Trophoblast cell (in vitro differentiated cells and primary cell): ENCODE measurements around the gene BRK1.
"Not testable (repeated sequence)": the region's sequence is repeated elsewhere in the genome, so short reads cannot be mapped to it uniquely, and the experiment has no call there.

Source experiments
- DNase-seq, 2 donors: peaks; one replicate each; pipeline ENCODE4 v3.0.0-alpha.2; 2016
- H2AFZ ChIP-seq: 2 replicates; pipeline ENCODE4 v1.6.1; 2013; ENCODE audit warnings: low read length, moderate library complexity, mild to moderate bottlenecking; ENCODE audit not compliant: insufficient read depth, poor library complexity
- H2AK5ac ChIP-seq: 2 replicates; pipeline ENCODE4 v1.6.1; 2013; ENCODE audit warnings: mild to moderate bottlenecking, low read length
- H2BK120ac ChIP-seq: 2 replicates; pipeline ENCODE4 v1.6.1; 2013; ENCODE audit warnings: low read length, mild to moderate bottlenecking, moderate library complexity; ENCODE audit not compliant: insufficient read depth, poor library complexity
- H2BK12ac ChIP-seq: 2 replicates; pipeline ENCODE4 v1.6.1; 2013; ENCODE audit warnings: mild to moderate bottlenecking, low read length, moderate library complexity
- H2BK5ac ChIP-seq: 2 replicates; pipeline ENCODE4 v1.6.1; 2013; ENCODE audit warnings: low read length, low read depth, moderate library complexity, mild to moderate bottlenecking; ENCODE audit not compliant: poor library complexity
- H3K14ac ChIP-seq: 2 replicates; pipeline ENCODE4 v1.6.1; 2013; ENCODE audit warnings: mild to moderate bottlenecking, low read length
- H3K18ac ChIP-seq: 2 replicates; pipeline ENCODE4 v1.6.1; 2013; ENCODE audit warnings: mild to moderate bottlenecking, low read length
- H3K23ac ChIP-seq: 2 replicates; pipeline ENCODE4 v1.6.1; 2013; ENCODE audit warnings: low read length
- H3K27ac ChIP-seq: 2 replicates; pipeline ENCODE4 v1.5.1; 2013; ENCODE audit warnings: low read depth, mild to moderate bottlenecking, inconsistent platforms, low read length, moderate library complexity
- H3K27me3 ChIP-seq: 2 replicates; pipeline ENCODE4 v1.6.1; 2013; ENCODE audit warnings: inconsistent platforms, mild to moderate bottlenecking, low read length, moderate library complexity; ENCODE audit not compliant: insufficient read depth
- H3K36me3 ChIP-seq, 2 experiments: 1 replicate in 1 of 2; 2 replicates in 1 of 2; pipeline ENCODE4 v1.6.1; 2013; ENCODE audit warnings: low read length in 2 of 2, mild to moderate bottlenecking in 2 of 2, moderate library complexity in 1 of 2; ENCODE audit not compliant: insufficient read depth in 2 of 2, control insufficient read depth in 1 of 2
- H3K4ac ChIP-seq: 2 replicates; pipeline ENCODE4 v1.6.1; 2013; ENCODE audit warnings: low read depth, mild to moderate bottlenecking, low read length, moderate library complexity
- H3K4me1 ChIP-seq, 2 experiments: 1 replicate in 1 of 2; 2 replicates in 1 of 2; pipeline ENCODE4 v1.6.1; 2013; ENCODE audit warnings: low read length in 2 of 2, mild to moderate bottlenecking in 2 of 2, moderate library complexity in 1 of 2; ENCODE audit not compliant: insufficient read depth in 2 of 2, control insufficient read depth in 1 of 2
- H3K4me2 ChIP-seq: 2 replicates; pipeline ENCODE4 v1.6.1; 2013; ENCODE audit warnings: inconsistent platforms, mild to moderate bottlenecking, low read length, moderate library complexity
- H3K4me3 ChIP-seq: 2 replicates; pipeline ENCODE4 v1.5.1; 2013; ENCODE audit warnings: mild to moderate bottlenecking, low read depth, low read length, inconsistent platforms
- H3K79me1 ChIP-seq: one replicate; pipeline ENCODE4 v1.6.1; 2013; ENCODE audit warnings: low read length
- H3K79me2 ChIP-seq: 2 replicates; pipeline ENCODE4 v1.6.1; 2013; ENCODE audit warnings: low read length, mild to moderate bottlenecking; ENCODE audit not compliant: control insufficient read depth, insufficient read depth, poor library complexity
- H3K9ac ChIP-seq: 2 replicates; pipeline ENCODE4 v1.6.1; 2013; ENCODE audit warnings: mild to moderate bottlenecking, low read length
- H3K9me3 ChIP-seq: 2 replicates; pipeline ENCODE4 v1.6.1; 2013; ENCODE audit warnings: low read depth, mild to moderate bottlenecking, control low read depth, inconsistent platforms, low read length; ENCODE audit not compliant: insufficient read depth
- H4K12ac ChIP-seq: 2 replicates; pipeline ENCODE4 v1.6.1; 2013; ENCODE audit warnings: low read depth, mild to moderate bottlenecking, low read length, moderate library complexity
- H4K8ac ChIP-seq: 2 replicates; pipeline ENCODE4 v1.6.1; 2013; ENCODE audit warnings: low read depth, mild to moderate bottlenecking, low read length, moderate library complexity
- H4K91ac ChIP-seq: one replicate; pipeline ENCODE4 v1.6.1; 2013; ENCODE audit warnings: low read depth, mild to moderate bottlenecking, low read length, moderate library complexity
- WGBS: extraction: QIAGEN DNeasy Blood & Tissue Kit; methylation state at CpG from one replicate; pipeline ENCODE4 v1.1.7; 2013; ENCODE audit warnings: missing lambda C conversion rate; ENCODE audit not compliant: insufficient read length, insufficient coverage; ENCODE audit errors: extremely low coverage; 5-methylcytosine and 5-hydroxymethylcytosine counted together

BRK1 gene

GRCh38 chr3:10155658-10156057, 40.2 kb downstream of the BRK1 start:
- no peak overlapping the region for H2BK12ac ChIP-seq
- no peak overlapping the region for H4K91ac ChIP-seq
- no peaks in the 10 kb centered on the region for H3K79me1 ChIP-seq
- no peak overlapping the region for H3K4ac ChIP-seq
- H3K23ac ChIP-seq = no peak overlapping the region
- H4K12ac ChIP-seq = no peak overlapping the region
- no peak overlapping the region for H3K18ac ChIP-seq
- H3K79me2 ChIP-seq = no peaks in the 10 kb centered on the region
- H3K9ac ChIP-seq = no peak overlapping the region
- no peak overlapping the region for H2AFZ ChIP-seq
- no peak overlapping the region for H2BK5ac ChIP-seq
- WGBS = no CpG with 5 or more reads among the region's 4 CpGs
- no peak overlapping the region for H3K14ac ChIP-seq
- H4K8ac ChIP-seq = no peak overlapping the region
- DNase-seq = no peak
- H3K9me3 ChIP-seq = no peaks in the 10 kb centered on the region
- peaks cover 2% of the 10 kb centered on the region in 2 experiments for H3K4me1 ChIP-seq
- H3K4me3 ChIP-seq = no peak overlapping the region
- no peak overlapping the region for H2BK120ac ChIP-seq
- no peaks in the 10 kb centered on the region for H3K27me3 ChIP-seq
- H3K36me3 ChIP-seq = peaks cover 10 to 22% of the 10 kb centered on the region in 2 experiments
- H2AK5ac ChIP-seq = no peak overlapping the region
- no peak overlapping the region for H3K27ac ChIP-seq
- H3K4me2 ChIP-seq = no peak overlapping the region

DNA sequence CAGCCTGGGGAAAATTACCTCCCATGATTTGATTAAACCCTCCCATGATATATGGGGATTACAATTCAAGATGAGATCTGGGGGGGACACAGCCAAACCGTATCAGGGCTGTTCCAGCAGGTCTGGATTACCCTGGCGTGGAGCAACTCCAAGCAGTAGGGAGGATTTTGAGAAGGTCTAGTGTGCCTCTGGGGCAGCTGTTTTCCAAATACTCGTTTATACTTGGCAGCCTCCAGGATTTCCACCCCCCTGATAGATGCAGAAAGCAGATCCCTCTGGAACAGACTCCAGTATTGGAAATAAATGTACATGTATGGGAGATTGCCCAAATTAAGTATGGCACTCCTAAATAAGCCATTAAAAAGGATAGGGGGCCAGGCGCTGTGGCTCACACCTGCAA, 41.6 kb downstream of the BRK1 start:
- Histone ChIP-seq H3K79me1 (no peaks in the 10 kb centered on the region), H3K14ac (no peak overlapping the region), H2BK120ac (no peak overlapping the region), H3K18ac (no peak overlapping the region), H3K4ac (no peak overlapping the region), H3K27ac (no peak overlapping the region), H3K36me3 (peaks cover 3 to 14% of the 10 kb centered on the region in 2 experiments), H4K91ac (no peak overlapping the region), H3K9me3 (no peaks in the 10 kb centered on the region), H3K27me3 (no peaks in the 10 kb centered on the region), H2AFZ (no peak overlapping the region), H4K12ac (no peak overlapping the region), H3K4me3 (no peak overlapping the region), H3K23ac (no peak overlapping the region), H3K9ac (no peak overlapping the region), H3K79me2 (no peaks in the 10 kb centered on the region), H3K4me2 (no peak overlapping the region), H2BK12ac (no peak overlapping the region), H3K4me1 (peaks cover 2% of the 10 kb centered on the region in 2 experiments), H2BK5ac (no peak overlapping the region), H2AK5ac (no peak overlapping the region), H4K8ac (no peak overlapping the region)
- WGBS = no CpG with 5 or more reads among the region's 4 CpGs
- DNase-seq = no peak

DNA sequence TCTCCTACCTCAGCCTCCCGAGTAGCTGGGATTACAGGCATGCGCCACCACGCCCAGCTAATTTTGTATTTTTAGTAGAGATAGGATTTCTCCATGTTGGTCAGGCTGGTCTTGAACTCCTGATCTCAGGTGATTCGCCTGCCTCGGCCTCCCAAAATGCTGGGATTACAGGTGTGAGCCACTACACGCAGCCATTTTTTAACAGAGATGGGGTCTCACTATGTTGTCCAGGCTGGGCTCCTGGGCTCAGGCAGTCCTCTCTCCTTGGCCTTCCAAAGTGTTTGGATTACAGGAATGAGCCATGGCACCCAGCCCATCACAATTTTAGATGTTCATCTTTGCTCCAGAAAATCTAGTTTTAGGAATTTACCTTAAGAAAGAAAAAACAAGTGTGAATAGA, 43.1 kb downstream of the BRK1 start:
- H2BK120ac ChIP-seq, H2AK5ac ChIP-seq, H3K79me1 ChIP-seq, H3K27me3 ChIP-seq, H3K23ac ChIP-seq, H3K18ac ChIP-seq, H4K91ac ChIP-seq, H3K4me3 ChIP-seq, H3K9ac ChIP-seq, DNase-seq, H3K36me3 ChIP-seq, H2BK12ac ChIP-seq, H3K27ac ChIP-seq, H2BK5ac ChIP-seq, H4K12ac ChIP-seq, H3K79me2 ChIP-seq, H3K9me3 ChIP-seq, H3K4ac ChIP-seq, H3K4me2 ChIP-seq, H3K4me1 ChIP-seq, H4K8ac ChIP-seq, H3K14ac ChIP-seq, H2AFZ ChIP-seq: not testable (repeated sequence)
- no CpG with 5 or more reads among the region's 6 CpGs for WGBS

DNA sequence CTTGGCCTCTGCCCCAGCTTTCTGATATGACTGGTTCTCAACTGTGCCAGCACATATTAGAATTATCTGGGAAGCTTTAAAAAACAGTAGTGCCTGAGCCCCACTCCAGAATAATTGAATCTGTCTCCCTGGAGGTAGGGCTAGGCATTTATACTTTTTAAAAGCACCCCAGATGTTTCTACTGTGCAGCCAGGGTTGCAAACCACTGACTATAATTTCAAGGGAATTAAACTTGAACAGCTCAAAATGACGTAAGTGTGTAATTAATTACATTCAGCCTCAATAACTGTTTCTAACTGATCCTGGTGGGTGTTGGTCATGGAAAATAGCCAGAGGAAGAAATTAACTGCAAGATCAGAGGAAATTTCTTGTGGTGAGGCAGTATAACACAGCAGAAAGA, 44.9 kb downstream of the BRK1 start:
- H2AFZ ChIP-seq = no peak overlapping the region
- H3K79me2 ChIP-seq = peaks cover 4% of the 10 kb centered on the region
- no peak overlapping the region for H3K4me3 ChIP-seq
- H3K23ac ChIP-seq = no peak overlapping the region
- no peak overlapping the region for H3K4ac ChIP-seq
- H2BK5ac ChIP-seq = no peak overlapping the region
- H3K4me2 ChIP-seq = no peak overlapping the region
- H3K27ac ChIP-seq = no peak overlapping the region
- H3K4me1 ChIP-seq = peaks cover 3 to 6% of the 10 kb centered on the region in 2 experiments
- H2BK12ac ChIP-seq = no peak overlapping the region
- H3K18ac ChIP-seq = no peak overlapping the region
- no CpG with 5 or more reads among the region's 1 CpG for WGBS
- no peak overlapping the region for H4K91ac ChIP-seq
- no peak overlapping the region for H3K14ac ChIP-seq
- no peak overlapping the region for H4K8ac ChIP-seq
- H3K9me3 ChIP-seq = peaks cover 2% of the 10 kb centered on the region
- H3K79me1 ChIP-seq = peaks cover 5% of the 10 kb centered on the region
- H3K27me3 ChIP-seq = no peaks in the 10 kb centered on the region
- no peak overlapping the region for H2BK120ac ChIP-seq
- DNase-seq = no peak
- no peaks in the 10 kb centered on the region for H3K36me3 ChIP-seq
- H3K9ac ChIP-seq = no peak overlapping the region
- no peak overlapping the region for H2AK5ac ChIP-seq
- H4K12ac ChIP-seq = no peak overlapping the region
